ENCODE data around the gene RBBP4. TPM values are rescaled to one million over a fixed set of nuclear protein-coding genes. Genes with fewer than 3 reads are reported as not detected.

RBBP4 gene
- total and polyA plus RNA-seq, 2 of the 13 experiments (the other 11 are each of a cell fraction or from before 2014, with no cell fraction given): 64.4 to 166 TPM

DNA sequence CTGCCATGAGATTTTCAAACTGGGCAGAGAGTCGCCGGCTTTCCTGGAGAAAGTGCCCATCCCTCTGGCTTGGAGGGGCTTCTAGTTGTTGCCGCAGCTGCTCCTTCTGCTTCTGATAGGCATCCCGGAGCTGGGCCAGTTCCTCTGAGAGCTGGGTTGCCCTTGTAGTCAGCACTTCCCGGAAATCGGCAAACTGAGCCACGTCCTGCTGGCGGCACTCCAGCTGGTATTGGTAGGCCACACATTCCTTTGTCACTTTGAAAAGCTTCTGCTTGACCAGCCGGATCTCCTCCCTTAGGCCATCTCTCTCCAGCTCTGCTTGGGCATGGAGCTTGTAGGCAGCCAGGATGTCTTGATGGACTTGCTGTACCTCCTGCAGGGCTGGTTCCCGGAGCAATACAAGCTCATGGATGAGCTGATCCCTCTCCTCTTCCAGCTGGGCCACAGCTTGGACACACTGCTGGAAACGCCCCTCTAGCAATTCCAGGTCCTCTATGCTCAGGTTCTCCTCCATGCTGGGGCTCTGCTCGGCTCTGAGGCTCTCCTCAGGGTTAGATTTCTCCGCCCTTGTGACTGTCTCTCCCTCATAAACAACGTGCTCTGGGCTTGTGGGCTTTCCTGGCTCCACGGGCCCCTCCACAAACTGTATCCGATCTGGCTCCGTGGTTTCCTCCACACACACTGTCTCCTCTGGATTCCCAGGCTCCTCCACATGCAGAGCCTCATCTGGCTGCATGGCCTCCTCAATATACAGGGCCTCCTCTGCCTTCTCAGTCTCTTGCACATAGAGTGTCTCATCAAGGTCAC is 44.3 kb downstream of the RBBP4 start (continued):
- 0 out of 2 replicates have a peak, but pooled peaks have one; percentile 21 for TF ChIP-seq ZNF335 (CRISPR knock-in tag; IDR thresholded peaks at IDR 0.05)
- TF ChIP-seq, protein P1, sequence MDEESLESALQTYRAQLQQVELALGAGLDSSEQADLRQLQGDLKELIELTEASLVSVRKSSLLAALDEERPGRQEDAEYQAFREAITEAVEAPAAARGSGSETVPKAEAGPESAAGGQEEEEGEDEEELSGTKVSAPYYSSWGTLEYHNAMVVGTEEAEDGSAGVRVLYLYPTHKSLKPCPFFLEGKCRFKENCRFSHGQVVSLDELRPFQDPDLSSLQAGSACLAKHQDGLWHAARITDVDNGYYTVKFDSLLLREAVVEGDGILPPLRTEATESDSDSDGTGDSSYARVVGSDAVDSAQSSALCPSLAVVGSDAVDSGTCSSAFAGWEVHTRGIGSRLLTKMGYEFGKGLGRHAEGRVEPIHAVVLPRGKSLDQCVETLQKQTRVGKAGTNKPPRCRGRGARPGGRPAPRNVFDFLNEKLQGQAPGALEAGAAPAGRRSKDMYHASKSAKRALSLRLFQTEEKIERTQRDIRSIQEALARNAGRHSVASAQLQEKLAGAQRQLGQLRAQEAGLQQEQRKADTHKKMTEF (CRISPR knock-in tag; IDR thresholded peaks at IDR 0.05): peak; percentile 73
- TF ChIP-seq BCL6 (CRISPR knock-in tag; IDR thresholded peaks at IDR 0.05): peak; percentile 69; the same call in 1 of the 2 replicates
- no peak for TF ChIP-seq TCF7 (IDR thresholded peaks at IDR 0.05; ENCODE audit: low read depth)
- TF ChIP-seq CREB1 (IDR thresholded peaks at IDR 0.05): no peak
- TF ChIP-seq CREB1 (CRISPR knock-in tag; IDR thresholded peaks at IDR 0.05): peak; percentile 44; the same call in 1 of the 2 replicates
- peak; percentile 32; the same call in 1 of the 2 replicates for TF ChIP-seq PITX1 (CRISPR knock-in tag; IDR thresholded peaks at IDR 0.05)
- no peak for TF ChIP-seq SIN3B (IDR thresholded peaks at IDR 0.05; ENCODE audit: low read length)
- TF ChIP-seq, protein P2, sequence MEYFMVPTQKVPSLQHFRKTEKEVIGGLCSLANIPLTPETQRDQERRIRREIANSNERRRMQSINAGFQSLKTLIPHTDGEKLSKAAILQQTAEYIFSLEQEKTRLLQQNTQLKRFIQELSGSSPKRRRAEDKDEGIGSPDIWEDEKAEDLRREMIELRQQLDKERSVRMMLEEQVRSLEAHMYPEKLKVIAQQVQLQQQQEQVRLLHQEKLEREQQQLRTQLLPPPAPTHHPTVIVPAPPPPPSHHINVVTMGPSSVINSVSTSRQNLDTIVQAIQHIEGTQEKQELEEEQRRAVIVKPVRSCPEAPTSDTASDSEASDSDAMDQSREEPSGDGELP (IDR thresholded peaks at IDR 0.05; ENCODE audit: borderline replicate concordance, low read depth): peak; percentile 78
- TF ChIP-seq, protein P3, sequence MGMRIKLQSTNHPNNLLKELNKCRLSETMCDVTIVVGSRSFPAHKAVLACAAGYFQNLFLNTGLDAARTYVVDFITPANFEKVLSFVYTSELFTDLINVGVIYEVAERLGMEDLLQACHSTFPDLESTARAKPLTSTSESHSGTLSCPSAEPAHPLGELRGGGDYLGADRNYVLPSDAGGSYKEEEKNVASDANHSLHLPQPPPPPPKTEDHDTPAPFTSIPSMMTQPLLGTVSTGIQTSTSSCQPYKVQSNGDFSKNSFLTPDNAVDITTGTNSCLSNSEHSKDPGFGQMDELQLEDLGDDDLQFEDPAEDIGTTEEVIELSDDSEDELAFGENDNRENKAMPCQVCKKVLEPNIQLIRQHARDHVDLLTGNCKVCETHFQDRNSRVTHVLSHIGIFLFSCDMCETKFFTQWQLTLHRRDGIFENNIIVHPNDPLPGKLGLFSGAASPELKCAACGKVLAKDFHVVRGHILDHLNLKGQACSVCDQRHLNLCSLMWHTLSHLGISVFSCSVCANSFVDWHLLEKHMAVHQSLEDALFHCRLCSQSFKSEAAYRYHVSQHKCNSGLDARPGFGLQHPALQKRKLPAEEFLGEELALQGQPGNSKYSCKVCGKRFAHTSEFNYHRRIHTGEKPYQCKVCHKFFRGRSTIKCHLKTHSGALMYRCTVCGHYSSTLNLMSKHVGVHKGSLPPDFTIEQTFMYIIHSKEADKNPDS (CRISPR knock-in tag; IDR thresholded peaks at IDR 0.05): no peak
- TF ChIP-seq ZNF124 (CRISPR knock-in tag; IDR thresholded peaks at IDR 0.05): no peak
- TF ChIP-seq, protein P4, sequence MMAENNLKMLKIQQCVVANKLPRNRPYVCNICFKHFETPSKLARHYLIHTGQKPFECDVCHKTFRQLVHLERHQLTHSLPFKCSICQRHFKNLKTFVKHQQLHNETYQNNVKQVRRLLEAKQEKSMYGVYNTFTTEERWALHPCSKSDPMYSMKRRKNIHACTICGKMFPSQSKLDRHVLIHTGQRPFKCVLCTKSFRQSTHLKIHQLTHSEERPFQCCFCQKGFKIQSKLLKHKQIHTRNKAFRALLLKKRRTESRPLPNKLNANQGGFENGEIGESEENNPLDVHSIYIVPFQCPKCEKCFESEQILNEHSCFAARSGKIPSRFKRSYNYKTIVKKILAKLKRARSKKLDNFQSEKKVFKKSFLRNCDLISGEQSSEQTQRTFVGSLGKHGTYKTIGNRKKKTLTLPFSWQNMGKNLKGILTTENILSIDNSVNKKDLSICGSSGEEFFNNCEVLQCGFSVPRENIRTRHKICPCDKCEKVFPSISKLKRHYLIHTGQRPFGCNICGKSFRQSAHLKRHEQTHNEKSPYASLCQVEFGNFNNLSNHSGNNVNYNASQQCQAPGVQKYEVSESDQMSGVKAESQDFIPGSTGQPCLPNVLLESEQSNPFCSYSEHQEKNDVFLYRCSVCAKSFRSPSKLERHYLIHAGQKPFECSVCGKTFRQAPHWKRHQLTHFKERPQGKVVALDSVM (CRISPR knock-in tag; IDR thresholded peaks at IDR 0.05): peak; percentile 84; the same call in 1 of the 2 replicates
- TF ChIP-seq EP300 (IDR thresholded peaks at IDR 0.05; ENCODE audit: low read depth in 2 of 2, low read length in 2 of 2): no peak
- no peak for TF ChIP-seq EP300 (CRISPR knock-in tag; IDR thresholded peaks at IDR 0.05; ENCODE audit: borderline replicate concordance)
- TF ChIP-seq, protein P5, sequence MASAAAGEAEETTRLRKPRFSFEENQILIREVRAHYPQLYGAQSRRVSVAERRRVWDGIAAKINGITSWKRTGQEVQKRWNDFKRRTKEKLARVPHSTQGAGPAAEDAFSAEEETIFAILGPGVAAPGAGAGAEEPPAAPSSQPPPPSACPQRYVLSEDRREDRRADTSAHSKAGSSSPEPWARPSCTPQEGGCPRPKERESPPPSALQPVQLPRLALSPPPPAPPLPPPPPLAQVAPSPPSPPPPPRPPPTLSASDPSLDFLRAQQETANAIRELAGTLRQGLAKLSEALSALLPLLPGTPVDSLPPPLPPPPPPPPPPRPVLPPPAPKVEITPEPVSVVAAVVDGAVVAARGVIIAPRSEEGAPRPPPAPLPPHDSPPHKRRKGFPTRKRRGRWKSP (CRISPR knock-in tag; IDR thresholded peaks at IDR 0.05): 0 out of 2 replicates have a peak, but pooled peaks have one; percentile 27
- TF ChIP-seq ZNF256 (CRISPR knock-in tag; conservative IDR thresholded peaks at IDR 0.05): no peak
- peak; percentile 71; the same call in 1 of the 2 replicates for TF ChIP-seq KDM5B (CRISPR knock-in tag; IDR thresholded peaks at IDR 0.05; ENCODE audit: borderline replicate concordance)
- peak; percentile 49; the same call in 1 of the 2 replicates for TF ChIP-seq KAT8 (CRISPR knock-in tag; IDR thresholded peaks at IDR 0.05)
- no peak for TF ChIP-seq ZSCAN29 (CRISPR knock-in tag; conservative IDR thresholded peaks at IDR 0.05)
- peak; percentile 52 for TF ChIP-seq POLR2AphosphoS5 (IDR thresholded peaks at IDR 0.05; ENCODE audit: low read depth, low read length)
- TF ChIP-seq, protein P6, sequence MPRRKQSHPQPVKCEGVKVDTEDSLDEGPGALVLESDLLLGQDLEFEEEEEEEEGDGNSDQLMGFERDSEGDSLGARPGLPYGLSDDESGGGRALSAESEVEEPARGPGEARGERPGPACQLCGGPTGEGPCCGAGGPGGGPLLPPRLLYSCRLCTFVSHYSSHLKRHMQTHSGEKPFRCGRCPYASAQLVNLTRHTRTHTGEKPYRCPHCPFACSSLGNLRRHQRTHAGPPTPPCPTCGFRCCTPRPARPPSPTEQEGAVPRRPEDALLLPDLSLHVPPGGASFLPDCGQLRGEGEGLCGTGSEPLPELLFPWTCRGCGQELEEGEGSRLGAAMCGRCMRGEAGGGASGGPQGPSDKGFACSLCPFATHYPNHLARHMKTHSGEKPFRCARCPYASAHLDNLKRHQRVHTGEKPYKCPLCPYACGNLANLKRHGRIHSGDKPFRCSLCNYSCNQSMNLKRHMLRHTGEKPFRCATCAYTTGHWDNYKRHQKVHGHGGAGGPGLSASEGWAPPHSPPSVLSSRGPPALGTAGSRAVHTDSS (CRISPR knock-in tag; conservative IDR thresholded peaks at IDR 0.05): no peak
